Fibroblast of skin of right biceps (primary cell): ENCODE results near the gene LRRC8D.

Source experiments
- DNase-seq: peaks from one replicate; pipeline ENCODE4 v3.0.0-alpha.2; 2013

The LRRC8D gene

DNA sequence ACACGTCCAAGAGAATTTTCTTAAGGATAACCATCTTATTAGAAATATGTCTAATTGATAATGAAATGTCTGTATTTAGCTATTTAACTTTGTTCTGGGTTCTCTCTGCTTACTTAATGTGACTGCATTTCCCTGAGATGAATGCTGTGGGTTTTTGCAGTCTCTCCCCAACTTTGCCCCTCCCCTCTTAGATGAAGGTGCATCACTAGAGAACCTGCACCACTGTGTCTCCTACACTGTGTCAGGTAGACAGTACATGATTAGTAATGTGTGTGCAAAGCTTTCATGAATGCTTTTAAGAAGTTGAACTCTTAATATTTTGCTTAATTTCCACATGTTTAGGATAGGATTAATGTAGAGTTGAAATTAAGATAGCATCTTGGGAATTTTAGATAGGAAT, 51.7 kb downstream of the LRRC8D start:
- no peak for DNase-seq

- DNase-seq, result no peak
Observed at GRCh38 chr1:89873288-89873687, 52.5 kb downstream of the LRRC8D start.

DNA sequence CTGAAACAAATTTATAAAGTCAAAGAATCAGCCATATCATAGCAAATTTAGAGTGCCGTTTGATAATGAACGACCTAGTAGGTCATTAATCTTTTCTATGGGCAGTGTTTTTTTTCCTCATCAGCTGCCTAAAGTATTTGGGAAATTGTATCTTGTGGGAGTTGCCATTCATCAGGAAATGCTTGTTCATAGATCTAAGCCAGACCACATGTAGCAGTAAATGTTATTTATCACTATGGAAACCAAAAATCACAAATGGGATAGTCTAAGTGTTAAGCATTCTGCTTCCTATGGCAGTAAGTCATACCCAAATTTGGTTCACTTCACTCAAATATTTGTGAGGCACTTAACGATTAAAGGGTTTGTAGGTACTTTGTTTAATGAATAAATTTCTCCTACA, 52.9 kb downstream of the LRRC8D start:
- peak; percentile 83 for DNase-seq

- no peak for DNase-seq
Observed at GRCh38 chr1:89876463-89876862, 55.6 kb downstream of the LRRC8D start.

- no peak for DNase-seq
Observed at GRCh38 chr1:89877756-89878155, 56.9 kb downstream of the LRRC8D start.

- no peak for DNase-seq
Observed at GRCh38 chr1:89878256-89878655, 57.4 kb downstream of the LRRC8D start.

DNA sequence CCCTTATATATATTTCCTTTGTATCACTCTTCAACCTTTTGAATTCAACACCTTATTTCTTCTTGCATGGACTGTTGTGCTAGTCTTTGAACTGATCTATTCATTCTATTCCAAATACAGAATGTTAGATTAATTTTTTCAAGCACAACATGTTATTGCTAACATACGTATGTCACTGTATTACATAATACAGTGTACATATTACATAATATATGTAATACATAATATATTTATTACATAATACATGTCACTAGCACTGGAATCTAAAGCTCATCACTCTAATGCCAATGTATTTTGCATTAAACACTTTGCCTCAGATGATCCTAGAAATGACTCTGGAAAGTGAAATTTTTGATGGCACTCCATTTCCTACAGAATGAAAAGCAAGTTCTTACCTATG, 59.8 kb downstream of the LRRC8D start:
- no peak for DNase-seq

- DNase-seq, result peak; percentile 13
Observed at GRCh38 chr1:89881415-89882058, 60.7 kb downstream of the LRRC8D start.

DNA sequence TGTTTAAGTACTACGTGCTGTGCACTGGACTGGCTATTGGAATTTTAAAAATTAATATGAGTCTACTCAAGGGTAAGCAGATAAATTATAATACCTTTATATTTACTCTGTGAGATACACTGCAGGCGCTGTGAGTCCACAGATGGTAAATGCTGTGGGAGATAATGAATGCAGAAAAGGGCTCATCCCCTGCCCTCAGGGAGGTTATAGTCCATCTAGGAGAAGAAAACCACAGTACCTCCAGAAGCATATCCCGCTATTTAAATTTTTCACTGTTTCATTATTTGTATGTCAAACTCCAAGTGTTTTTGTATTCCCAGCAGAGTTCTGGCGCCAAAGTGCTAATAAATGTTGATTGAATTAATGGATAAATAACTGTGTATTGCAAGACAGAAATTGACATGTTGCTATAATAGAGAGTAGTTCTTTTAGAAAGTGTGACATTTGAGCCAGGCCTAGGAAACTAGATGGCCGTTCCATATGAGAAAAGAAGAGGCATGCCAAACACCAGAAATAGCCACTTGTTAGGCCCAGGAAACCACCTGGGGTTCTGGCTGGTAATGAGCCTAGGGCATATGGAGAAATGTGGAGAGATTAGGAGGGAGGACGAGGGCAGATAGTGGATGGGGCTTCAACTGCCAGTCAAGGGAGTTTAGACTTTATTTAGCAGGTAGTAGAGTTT, 61.7 kb downstream of the LRRC8D start:
- no peak for DNase-seq

- no peak for DNase-seq
Observed at GRCh38 chr1:89883030-89883379, 62.2 kb downstream of the LRRC8D start.

- DNase-seq, result peak; percentile 70
Observed at GRCh38 chr1:89884718-89885596, 64.1 kb downstream of the LRRC8D start.

DNA sequence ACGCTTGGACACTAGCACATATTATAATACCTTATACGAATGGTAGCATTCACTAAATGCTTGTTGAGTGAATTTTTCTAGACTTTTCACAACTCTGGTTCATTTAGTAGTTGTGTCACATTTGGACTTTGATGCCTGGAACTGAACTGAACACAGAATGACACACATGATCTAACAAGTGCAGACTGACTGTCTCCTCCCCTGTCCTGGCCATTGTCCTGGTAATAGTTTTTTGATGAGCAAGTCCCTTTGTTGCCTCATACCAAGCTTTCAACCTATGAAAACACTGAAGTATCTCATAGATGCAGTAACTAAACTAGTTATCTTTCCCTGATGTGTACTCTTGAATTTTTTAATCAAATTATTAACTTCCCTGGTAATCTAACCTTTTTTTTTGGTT, 66.4 kb downstream of the LRRC8D start:
- DNase-seq, result peak; percentile 50

DNA sequence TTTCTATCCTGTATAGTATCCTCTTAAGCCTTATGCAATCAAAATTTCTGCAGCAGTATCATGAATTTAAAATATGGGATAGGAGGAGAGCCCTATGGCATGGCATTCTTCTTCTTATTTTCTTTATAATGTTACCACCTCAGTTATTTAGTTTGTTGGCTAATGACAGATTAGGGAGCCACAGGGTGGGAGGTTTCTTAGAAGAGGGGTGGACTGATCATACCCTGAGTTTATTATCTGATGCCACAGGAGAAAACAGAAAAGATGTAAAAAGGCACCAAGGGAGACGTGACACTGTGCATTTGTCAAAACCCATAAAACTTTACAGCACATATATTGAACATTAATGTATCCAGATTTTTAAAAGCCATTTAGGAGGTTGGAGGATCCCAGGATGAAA, 66.9 kb downstream of the LRRC8D start:
- DNase-seq, result no peak

GRCh38 chr1:89888480-89889322, 67.9 kb downstream of the LRRC8D start:
- DNase-seq, result no peak

- peak; percentile 45 for DNase-seq
Observed at GRCh38 chr1:89889323-89889615, 68.4 kb downstream of the LRRC8D start.

DNA sequence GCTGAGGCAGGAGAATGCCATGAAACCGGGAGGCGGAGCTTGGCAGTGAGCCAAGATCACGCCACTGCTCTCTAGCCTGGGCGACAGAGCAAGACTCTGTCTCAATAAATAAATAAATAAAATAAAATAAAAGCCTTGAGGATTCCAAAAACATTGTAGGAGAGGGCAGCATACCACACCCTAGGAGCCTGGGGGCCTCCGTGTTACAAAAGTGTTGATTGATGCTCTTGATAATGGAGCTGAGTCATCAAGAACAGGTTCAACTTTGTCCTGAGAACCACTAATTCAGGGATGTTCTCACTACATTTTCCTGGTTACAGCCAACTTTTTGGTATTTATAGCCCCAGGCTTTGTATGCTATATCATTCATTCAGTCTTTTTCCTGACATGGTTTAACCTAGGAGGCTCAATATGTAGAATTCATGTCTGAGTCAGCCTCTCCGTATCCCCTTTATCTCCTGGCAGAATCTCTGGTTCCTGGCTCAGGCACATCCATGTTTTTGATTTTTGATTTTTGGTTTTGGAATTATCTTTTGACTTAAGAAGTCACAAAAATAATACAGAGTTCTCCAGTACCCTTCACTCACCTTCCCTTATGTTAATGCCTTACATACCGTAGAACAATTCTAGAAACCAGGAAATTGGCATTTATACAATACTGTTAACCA, 69.4 kb downstream of the LRRC8D start:
- peak; percentile 82 for DNase-seq

DNA sequence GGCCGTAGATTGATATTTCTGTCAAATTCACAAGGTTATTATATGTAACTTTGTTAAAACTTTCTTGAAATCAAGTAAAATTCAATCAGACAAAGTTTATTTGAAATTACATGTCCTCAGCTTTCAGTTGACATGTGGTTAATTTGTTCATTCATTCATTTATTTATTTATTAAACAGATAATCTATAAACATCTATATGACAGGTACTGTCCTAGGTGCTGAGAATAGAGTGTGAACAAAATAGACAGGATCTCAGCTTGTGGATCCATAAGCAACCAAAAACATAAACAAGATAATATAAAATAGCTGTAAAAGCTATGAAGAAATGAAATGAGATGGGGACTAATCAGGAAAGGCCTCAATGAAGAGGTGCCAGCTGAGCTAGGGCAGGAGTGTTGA, 72.0 kb downstream of the LRRC8D start:
- no peak for DNase-seq

- peak; percentile 96 for DNase-seq
Observed at GRCh38 chr1:89894210-89895201, 73.7 kb downstream of the LRRC8D start.

DNA sequence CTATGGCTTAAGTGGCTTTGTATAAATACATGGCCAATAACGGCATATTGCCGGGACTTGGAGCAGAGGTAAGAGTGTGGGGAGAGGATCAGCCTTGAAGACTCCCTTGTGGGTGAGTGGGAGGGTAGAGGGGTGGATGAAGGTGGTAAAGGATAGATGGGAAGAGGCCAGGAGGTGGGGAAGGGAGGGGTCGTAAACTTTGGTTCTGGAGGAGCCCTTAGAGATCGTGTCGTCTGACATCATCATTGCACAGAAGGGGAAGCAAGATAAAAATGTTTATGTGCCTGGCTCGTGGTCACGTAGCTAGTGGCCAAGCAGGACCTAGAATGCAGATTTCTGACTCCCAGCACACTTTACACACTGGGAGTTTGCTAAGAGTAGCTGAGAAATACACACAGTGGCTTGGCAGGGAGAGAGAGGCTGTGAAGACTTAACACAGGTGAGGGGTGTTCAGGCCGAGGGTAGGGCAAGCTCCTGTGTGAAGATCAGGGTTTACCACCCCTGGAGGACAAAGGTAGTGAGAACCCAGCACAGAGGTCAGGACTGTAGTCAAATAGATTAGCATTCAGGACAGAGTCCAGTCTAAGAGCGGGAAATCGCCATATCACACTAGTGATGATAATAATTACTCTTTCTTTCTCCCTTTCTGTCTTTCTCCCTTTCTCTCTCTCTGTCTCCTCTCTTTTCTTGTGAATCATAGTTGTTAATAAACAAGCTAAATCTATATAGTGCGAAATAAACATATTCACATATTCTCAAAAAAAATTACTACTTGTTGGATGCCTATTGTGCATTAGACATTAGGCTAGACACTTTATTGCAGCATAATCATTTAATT, 75.5 kb downstream of the LRRC8D start:
- DNase-seq, result no peak
